Amniotic stem cell (primary cell): ENCODE measurements around the gene ACKR3.

Source experiments
- DNase-seq: peaks from one replicate; lab custom pipeline; 2025; lab: John Stamatoyannopoulos, UW

ACKR3 gene

GRCh38 chr2:236608710-236609109 is 39.1 kb downstream of the ACKR3 start:
- DNase-seq = no peak

- no peak for DNase-seq
Measured at GRCh38 chr2:236610991-236611821, 41.6 kb downstream of the ACKR3 start.

GRCh38 chr2:236612737-236613136 is 43.1 kb downstream of the ACKR3 start:
- no peak for DNase-seq

GRCh38 chr2:236613612-236614011 is 44.0 kb downstream of the ACKR3 start:
- no peak for DNase-seq

- no peak for DNase-seq
Measured at GRCh38 chr2:236614551-236614950, 44.9 kb downstream of the ACKR3 start.

GRCh38 chr2:236616031-236616430 is 46.4 kb downstream of the ACKR3 start:
- DNase-seq = no peak

GRCh38 chr2:236616624-236617023 is 47.0 kb downstream of the ACKR3 start:
- no peak for DNase-seq

GRCh38 chr2:236617221-236617737 is 47.7 kb downstream of the ACKR3 start:
- DNase-seq = no peak

- no peak for DNase-seq
Measured at GRCh38 chr2:236617796-236618195, 48.2 kb downstream of the ACKR3 start.

- DNase-seq = no peak
Measured at GRCh38 chr2:236618370-236618769, 48.7 kb downstream of the ACKR3 start.

- DNase-seq = no peak
Measured at GRCh38 chr2:236619910-236620612, 50.4 kb downstream of the ACKR3 start.

- no peak for DNase-seq
Measured at GRCh38 chr2:236621786-236622185, 52.2 kb downstream of the ACKR3 start.

- no peak for DNase-seq
Measured at GRCh38 chr2:236622201-236622600, 52.6 kb downstream of the ACKR3 start.

- DNase-seq = no peak
Measured at GRCh38 chr2:236622660-236623059, 53.0 kb downstream of the ACKR3 start.

GRCh38 chr2:236623816-236624215 is 54.2 kb downstream of the ACKR3 start:
- DNase-seq = no peak

- no peak for DNase-seq
Measured at GRCh38 chr2:236625156-236625690, 55.6 kb downstream of the ACKR3 start.

GRCh38 chr2:236626391-236627150 is 56.9 kb downstream of the ACKR3 start:
- no peak for DNase-seq

- no peak for DNase-seq
Measured at GRCh38 chr2:236627193-236627592, 57.6 kb downstream of the ACKR3 start.

GRCh38 chr2:236627841-236628240 is 58.2 kb downstream of the ACKR3 start:
- no peak for DNase-seq

GRCh38 chr2:236628256-236628901 is 58.8 kb downstream of the ACKR3 start:
- DNase-seq = no peak

GRCh38 chr2:236628981-236629605 is 59.5 kb downstream of the ACKR3 start:
- no peak for DNase-seq
